ENCODE results near the gene CSNK1G2.

CSNK1G2 gene

GRCh38 chr19:1979017-1979416 lies 38.0 kb downstream of the CSNK1G2 start:
- Histone ChIP-seq H3K4me3 (ENCODE audit: insufficient read length, low read depth) (no peak overlapping the region), H3K9me3 (ENCODE audit: insufficient read depth, low read length) (no peaks in the 10 kb centered on the region), H3K9ac (ENCODE audit: insufficient read length, low read depth) (no peak overlapping the region), H3K4me1 (ENCODE audit: insufficient read depth, insufficient read length) (peaks cover 3% of the 10 kb centered on the region), H3K27me3 (ENCODE audit: insufficient read depth, insufficient read length) (no peaks in the 10 kb centered on the region), H3K36me3 (ENCODE audit: insufficient read depth, insufficient read length, low read length) (peaks cover 79% of the 10 kb centered on the region)
- TF ChIP-seq ZNF274 (IDR thresholded peaks at IDR 0.05; ENCODE audit: low read depth, low read length) (no peak), SUZ12 (IDR thresholded peaks at IDR 0.05; ENCODE audit: extremely low read depth, insufficient read depth, insufficient read length) (no peak), YY1 (IDR thresholded peaks at IDR 0.05; ENCODE audit: insufficient read depth, insufficient read length) (no peak)
- DNase-seq (ENCODE audit: low read depth, low spot score): no peak

GRCh38 chr19:1979642-1980041 lies 38.7 kb downstream of the CSNK1G2 start:
- TF ChIP-seq ZNF274 (IDR thresholded peaks at IDR 0.05; ENCODE audit: low read depth, low read length): no peak
- no peak for TF ChIP-seq SUZ12 (IDR thresholded peaks at IDR 0.05; ENCODE audit: extremely low read depth, insufficient read depth, insufficient read length)
- TF ChIP-seq YY1 (IDR thresholded peaks at IDR 0.05; ENCODE audit: insufficient read depth, insufficient read length): no peak
- H3K9ac ChIP-seq (ENCODE audit: insufficient read length, low read depth): no peak overlapping the region
- H3K27me3 ChIP-seq (ENCODE audit: insufficient read depth, insufficient read length): no peaks in the 10 kb centered on the region
- H3K4me3 ChIP-seq (ENCODE audit: insufficient read length, low read depth): no peak overlapping the region
- H3K4me1 ChIP-seq (ENCODE audit: insufficient read depth, insufficient read length): peaks cover 3% of the 10 kb centered on the region
- H3K36me3 ChIP-seq (ENCODE audit: insufficient read depth, insufficient read length, low read length): peaks cover 77% of the 10 kb centered on the region
- H3K9me3 ChIP-seq (ENCODE audit: insufficient read depth, low read length): no peaks in the 10 kb centered on the region
- no peak for DNase-seq (ENCODE audit: low read depth, low spot score)

- no peak for TF ChIP-seq SUZ12 (IDR thresholded peaks at IDR 0.05; ENCODE audit: extremely low read depth, insufficient read depth, insufficient read length)
- no peak for TF ChIP-seq YY1 (IDR thresholded peaks at IDR 0.05; ENCODE audit: insufficient read depth, insufficient read length)
- Histone ChIP-seq H3K27me3 (ENCODE audit: insufficient read depth, insufficient read length) (no peaks in the 10 kb centered on the region), H3K4me3 (ENCODE audit: insufficient read length, low read depth) (no peak overlapping the region), H3K36me3 (ENCODE audit: insufficient read depth, insufficient read length, low read length) (peaks cover 76% of the 10 kb centered on the region), H3K9me3 (ENCODE audit: insufficient read depth, low read length) (no peaks in the 10 kb centered on the region), H3K9ac (ENCODE audit: insufficient read length, low read depth) (no peak overlapping the region), H3K4me1 (ENCODE audit: insufficient read depth, insufficient read length) (peaks cover 1% of the 10 kb centered on the region)
- DNase-seq (ENCODE audit: low read depth, low spot score): no peak
Observed at GRCh38 chr19:1980091-1980808, 39.3 kb downstream of the CSNK1G2 start.

GRCh38 chr19:1980809-1981181 lies 39.8 kb downstream of the CSNK1G2 start:
- H3K27me3 ChIP-seq (ENCODE audit: insufficient read depth, insufficient read length): no peaks in the 10 kb centered on the region
- H3K36me3 ChIP-seq (ENCODE audit: insufficient read depth, insufficient read length, low read length): peaks cover 76% of the 10 kb centered on the region
- H3K4me3 ChIP-seq (ENCODE audit: insufficient read length, low read depth): no peak overlapping the region
- no peak for TF ChIP-seq ZNF274 (IDR thresholded peaks at IDR 0.05; ENCODE audit: low read depth, low read length)
- no peak overlapping the region for H3K9ac ChIP-seq (ENCODE audit: insufficient read length, low read depth)
- no peak for DNase-seq (ENCODE audit: low read depth, low spot score)
- no peaks in the 10 kb centered on the region for H3K9me3 ChIP-seq (ENCODE audit: insufficient read depth, low read length)
- no peaks in the 10 kb centered on the region for H3K4me1 ChIP-seq (ENCODE audit: insufficient read depth, insufficient read length)

- no peaks in the 10 kb centered on the region for H3K9me3 ChIP-seq (ENCODE audit: insufficient read depth, low read length)
- no peaks in the 10 kb centered on the region for H3K27me3 ChIP-seq (ENCODE audit: insufficient read depth, insufficient read length)
- no peak overlapping the region for H3K9ac ChIP-seq (ENCODE audit: insufficient read length, low read depth)
- no peak for TF ChIP-seq YY1 (IDR thresholded peaks at IDR 0.05; ENCODE audit: insufficient read depth, insufficient read length)
- TF ChIP-seq SUZ12 (IDR thresholded peaks at IDR 0.05; ENCODE audit: extremely low read depth, insufficient read depth, insufficient read length): no peak
- no peak for TF ChIP-seq ZNF274 (IDR thresholded peaks at IDR 0.05; ENCODE audit: low read depth, low read length)
- DNase-seq (ENCODE audit: low read depth, low spot score): no peak
- H3K4me1 ChIP-seq (ENCODE audit: insufficient read depth, insufficient read length): no peaks in the 10 kb centered on the region
- H3K36me3 ChIP-seq (ENCODE audit: insufficient read depth, insufficient read length, low read length): peaks cover 76% of the 10 kb centered on the region
- H3K4me3 ChIP-seq (ENCODE audit: insufficient read length, low read depth): no peak overlapping the region
Observed at GRCh38 chr19:1981253-1981652, 40.3 kb downstream of the CSNK1G2 start.

GRCh38 chr19:1984357-1984756 lies 43.4 kb downstream of the CSNK1G2 start:
- peaks cover 84% of the 10 kb centered on the region for H3K36me3 ChIP-seq (ENCODE audit: insufficient read depth, insufficient read length, low read length)

GRCh38 chr19:1985588-1986356 lies 44.8 kb downstream of the CSNK1G2 start:
- no peak overlapping the region for H3K4me3 ChIP-seq (ENCODE audit: insufficient read length, low read depth)
- H3K36me3 ChIP-seq (ENCODE audit: insufficient read depth, insufficient read length, low read length): peaks cover 84% of the 10 kb centered on the region
- H3K27me3 ChIP-seq (ENCODE audit: insufficient read depth, insufficient read length): no peaks in the 10 kb centered on the region
- no peak overlapping the region for H3K9ac ChIP-seq (ENCODE audit: insufficient read length, low read depth)
- TF ChIP-seq YY1 (IDR thresholded peaks at IDR 0.05; ENCODE audit: insufficient read depth, insufficient read length): no peak
- TF ChIP-seq SUZ12 (IDR thresholded peaks at IDR 0.05; ENCODE audit: extremely low read depth, insufficient read depth, insufficient read length): no peak
- TF ChIP-seq ZNF274 (IDR thresholded peaks at IDR 0.05; ENCODE audit: low read depth, low read length): no peak
- peaks cover 7% of the 10 kb centered on the region for H3K4me1 ChIP-seq (ENCODE audit: insufficient read depth, insufficient read length)
- no peak for DNase-seq (ENCODE audit: low read depth, low spot score)
- no peaks in the 10 kb centered on the region for H3K9me3 ChIP-seq (ENCODE audit: insufficient read depth, low read length)

More at GRCh38 chr19:1984357-1984756, 43.4 kb downstream of the CSNK1G2 start:
- TF ChIP-seq ZNF274 (IDR thresholded peaks at IDR 0.05; ENCODE audit: low read depth, low read length): no peak
- TF ChIP-seq SUZ12 (IDR thresholded peaks at IDR 0.05; ENCODE audit: extremely low read depth, insufficient read depth, insufficient read length): no peak
- TF ChIP-seq YY1 (IDR thresholded peaks at IDR 0.05; ENCODE audit: insufficient read depth, insufficient read length): no peak
- DNase-seq (ENCODE audit: low read depth, low spot score): no peak
- Histone ChIP-seq H3K9ac (ENCODE audit: insufficient read length, low read depth) (no peak overlapping the region), H3K9me3 (ENCODE audit: insufficient read depth, low read length) (no peaks in the 10 kb centered on the region), H3K27me3 (ENCODE audit: insufficient read depth, insufficient read length) (no peaks in the 10 kb centered on the region), H3K4me1 (ENCODE audit: insufficient read depth, insufficient read length) (peaks cover 7% of the 10 kb centered on the region), H3K4me3 (ENCODE audit: insufficient read length, low read depth) (no peak overlapping the region)
